Stimulated activated CD8-positive, alpha-beta memory T cell treated with anti-CD3 and anti-CD28 coated beads, Interleukin-4, amount 100 ng/mL, for 48 hours (primary cell): ENCODE measurements around the gene ARPC1B.

Experiments
- DNase-seq: peaks from one replicate; pipeline ENCODE4 v3.0.0-alpha.2; 2020

ARPC1B gene

DNA sequence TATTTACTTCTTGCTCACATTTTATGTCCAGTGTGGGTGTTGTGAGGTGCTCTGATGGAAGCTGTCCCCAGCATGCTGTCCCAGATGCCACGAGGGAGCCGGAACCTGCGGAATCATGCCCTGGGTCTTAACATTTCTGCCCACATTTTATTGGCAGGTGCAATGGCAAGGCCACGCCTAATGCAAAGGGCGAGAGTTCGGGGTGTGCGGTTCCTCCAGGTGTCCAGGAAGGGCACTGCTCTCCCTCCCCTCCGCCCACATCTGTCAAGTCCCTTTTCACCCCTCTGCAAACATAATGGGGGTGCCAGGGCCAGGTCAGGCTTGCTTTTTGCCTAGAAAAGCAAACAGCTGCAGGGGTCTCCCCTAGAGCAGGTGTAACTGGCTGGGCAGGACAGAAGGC, 17.5 kb downstream of the ARPC1B start:
- DNase-seq, result no peak

DNA sequence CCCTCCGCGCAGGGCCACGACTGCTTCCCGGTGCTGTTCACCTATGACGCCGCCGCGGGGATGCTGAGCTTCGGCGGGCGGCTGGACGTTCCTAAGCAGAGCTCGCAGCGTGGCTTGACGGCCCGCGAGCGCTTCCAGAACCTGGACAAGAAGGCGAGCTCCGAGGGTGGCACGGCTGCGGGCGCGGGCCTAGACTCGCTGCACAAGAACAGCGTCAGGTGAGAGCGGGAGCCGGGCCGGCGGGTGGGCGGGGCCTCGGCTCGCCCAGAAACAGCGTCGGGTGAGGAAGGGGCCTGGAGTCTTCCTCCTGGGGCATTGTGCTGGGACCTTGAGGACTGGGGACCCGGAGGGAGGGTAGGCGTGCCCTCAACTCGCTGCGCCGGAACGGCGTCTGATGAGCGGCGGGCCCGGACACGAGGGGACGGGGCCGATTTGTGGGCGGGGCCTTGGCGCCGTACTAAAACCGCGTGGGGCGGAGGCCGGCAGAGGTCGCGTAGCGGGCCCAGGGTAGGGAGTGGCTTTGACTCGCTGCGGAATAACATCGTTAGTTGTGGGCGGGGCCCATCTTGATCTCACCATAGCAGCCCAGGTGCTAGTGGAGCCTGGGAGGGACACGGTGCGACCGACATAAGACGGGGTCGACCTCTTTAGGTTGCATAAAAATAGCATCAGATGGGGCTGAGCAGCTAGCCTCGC, 18.3 kb downstream of the ARPC1B start:
- peak; percentile 83 for DNase-seq

GRCh38 chr7:99393355-99394187, 19.0 kb downstream of the ARPC1B start:
- DNase-seq, result no peak

DNA sequence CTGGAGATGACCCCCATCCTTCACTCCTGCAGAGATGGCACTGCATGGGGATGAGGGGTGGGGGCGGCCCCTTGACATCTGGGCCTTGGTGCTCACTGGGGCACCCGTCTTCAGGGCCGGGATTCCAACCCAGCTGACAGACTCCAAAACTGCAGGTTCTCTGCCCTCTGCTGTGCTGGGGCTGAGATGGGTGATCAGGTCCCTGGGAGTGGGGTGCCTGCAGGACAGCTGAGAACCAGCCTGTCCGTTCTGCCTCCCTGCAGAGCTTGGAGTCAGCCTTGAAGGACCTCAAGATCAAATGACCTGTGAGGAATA, 19.6 kb downstream of the ARPC1B start:
- no peak for DNase-seq

- DNase-seq, result no peak
Observed at GRCh38 chr7:99395616-99396327, 21.2 kb downstream of the ARPC1B start.

GRCh38 chr7:99396418-99397296, 22.1 kb downstream of the ARPC1B start:
- no peak for DNase-seq

GRCh38 chr7:99397297-99397983, 22.9 kb downstream of the ARPC1B start:
- no peak for DNase-seq

- no peak for DNase-seq
Observed at GRCh38 chr7:99398891-99399445, 24.4 kb downstream of the ARPC1B start.

DNA sequence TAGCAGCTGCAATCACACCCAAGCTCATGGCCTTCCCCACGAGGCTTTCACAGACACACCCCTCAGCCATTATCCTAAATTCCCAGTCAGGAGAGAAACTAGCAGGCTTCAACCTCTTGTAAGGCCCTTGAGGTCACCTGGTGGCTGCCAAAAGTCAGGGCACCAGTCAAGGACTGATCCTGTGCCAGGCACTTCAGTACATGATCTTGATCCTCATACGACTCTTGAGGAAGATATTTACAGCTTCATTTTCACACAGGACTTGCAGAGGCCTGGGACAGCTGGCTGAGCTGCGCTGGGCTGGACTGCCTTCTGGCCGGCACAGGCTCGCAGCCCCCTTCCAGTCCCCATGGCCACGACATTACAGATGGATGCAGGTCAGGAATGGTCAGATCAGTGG, 25.1 kb downstream of the ARPC1B start:
- DNase-seq, result no peak

GRCh38 chr7:99402854-99403253, 28.3 kb downstream of the ARPC1B start:
- no peak for DNase-seq

- DNase-seq, result no peak
Observed at GRCh38 chr7:99403764-99404163, 29.2 kb downstream of the ARPC1B start.

- DNase-seq, result no peak
Observed at GRCh38 chr7:99404235-99404976, 29.9 kb downstream of the ARPC1B start.

DNA sequence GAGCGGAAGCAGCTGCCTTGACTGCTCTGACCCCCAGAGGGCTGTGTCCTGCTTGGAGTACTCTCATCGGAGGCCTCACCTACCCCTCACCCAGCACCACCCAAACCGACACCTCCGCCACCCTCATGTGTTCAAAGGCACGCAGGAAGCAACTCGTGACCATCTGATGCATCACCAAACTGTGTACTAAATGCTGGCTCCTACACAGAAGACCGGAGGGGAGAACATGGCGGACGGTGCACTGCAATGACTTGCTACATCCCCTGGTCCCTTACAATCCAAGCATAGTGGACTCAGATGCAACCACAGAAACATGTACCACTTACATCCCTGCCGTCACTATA, 30.4 kb downstream of the ARPC1B start:
- DNase-seq, result no peak

GRCh38 chr7:99406557-99406956, 32.0 kb downstream of the ARPC1B start:
- no peak for DNase-seq

DNA sequence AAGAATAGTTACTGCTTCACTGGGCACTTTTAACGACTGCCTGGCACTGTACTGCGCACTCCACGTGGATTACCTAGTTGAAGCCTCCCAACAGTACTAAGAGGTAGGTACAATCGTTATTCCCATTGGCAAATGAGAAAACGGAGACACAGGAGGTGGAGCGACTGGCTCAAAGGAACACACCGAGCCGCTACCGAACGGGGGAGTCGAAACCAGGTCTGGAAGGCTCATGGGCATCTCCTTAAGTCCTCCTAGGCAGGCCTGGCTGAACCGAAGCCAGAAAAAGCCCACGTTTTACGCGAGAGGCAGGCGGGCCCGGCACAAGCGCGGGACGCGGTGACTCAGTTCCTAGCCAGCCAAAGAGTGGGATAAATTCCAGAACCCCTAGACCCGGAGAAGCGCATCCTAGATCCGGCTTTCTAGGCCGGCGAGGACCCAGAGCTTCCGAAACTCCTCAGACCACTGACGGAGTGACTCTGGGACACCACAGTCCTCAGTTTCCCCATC, 33.4 kb downstream of the ARPC1B start:
- peak; percentile 62 for DNase-seq

GRCh38 chr7:99408379-99409191, 34.1 kb downstream of the ARPC1B start, which contains the start of the genes BUD31 and PDAP1:
TSS of gene BUD31 (plus strand) at chr7:99408969. CDS start at chr7:99411093, 2,124 bp downstream.
TSS of gene PDAP1 (minus strand) at chr7:99408597. CDS start at chr7:99408548, 49 bp downstream.
- DNase-seq, result peak; percentile 95

GRCh38 chr7:99409192-99409572, 34.7 kb downstream of the ARPC1B start:
- DNase-seq, result no peak

DNA sequence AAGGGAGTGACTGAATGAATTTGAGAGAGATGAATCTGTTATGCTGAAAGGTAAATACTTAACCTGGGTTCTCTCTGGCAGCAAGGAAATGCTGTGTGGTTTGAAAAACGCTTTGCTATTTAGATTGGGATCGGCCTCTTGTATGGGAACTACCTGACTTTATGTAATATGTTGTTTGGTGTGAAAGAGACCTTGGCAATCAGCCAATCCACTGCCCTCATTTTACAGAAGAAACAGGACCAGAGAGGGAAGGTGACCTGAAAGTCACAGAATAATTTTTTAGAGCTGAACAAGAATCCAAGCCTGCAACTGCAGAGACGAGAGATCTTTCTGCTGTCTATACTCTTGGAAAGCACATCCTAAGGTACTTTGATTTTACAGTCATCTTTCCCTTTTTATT, 35.3 kb downstream of the ARPC1B start:
- DNase-seq, result no peak

GRCh38 chr7:99410635-99411034, 36.1 kb downstream of the ARPC1B start:
- DNase-seq, result no peak
